ENCODE data around the gene LILRA6.
"Not testable (repeated sequence)": the region's sequence is repeated elsewhere in the genome, so short reads cannot be mapped to it uniquely, and the experiment has no call there.

Gene LILRA6

DNA sequence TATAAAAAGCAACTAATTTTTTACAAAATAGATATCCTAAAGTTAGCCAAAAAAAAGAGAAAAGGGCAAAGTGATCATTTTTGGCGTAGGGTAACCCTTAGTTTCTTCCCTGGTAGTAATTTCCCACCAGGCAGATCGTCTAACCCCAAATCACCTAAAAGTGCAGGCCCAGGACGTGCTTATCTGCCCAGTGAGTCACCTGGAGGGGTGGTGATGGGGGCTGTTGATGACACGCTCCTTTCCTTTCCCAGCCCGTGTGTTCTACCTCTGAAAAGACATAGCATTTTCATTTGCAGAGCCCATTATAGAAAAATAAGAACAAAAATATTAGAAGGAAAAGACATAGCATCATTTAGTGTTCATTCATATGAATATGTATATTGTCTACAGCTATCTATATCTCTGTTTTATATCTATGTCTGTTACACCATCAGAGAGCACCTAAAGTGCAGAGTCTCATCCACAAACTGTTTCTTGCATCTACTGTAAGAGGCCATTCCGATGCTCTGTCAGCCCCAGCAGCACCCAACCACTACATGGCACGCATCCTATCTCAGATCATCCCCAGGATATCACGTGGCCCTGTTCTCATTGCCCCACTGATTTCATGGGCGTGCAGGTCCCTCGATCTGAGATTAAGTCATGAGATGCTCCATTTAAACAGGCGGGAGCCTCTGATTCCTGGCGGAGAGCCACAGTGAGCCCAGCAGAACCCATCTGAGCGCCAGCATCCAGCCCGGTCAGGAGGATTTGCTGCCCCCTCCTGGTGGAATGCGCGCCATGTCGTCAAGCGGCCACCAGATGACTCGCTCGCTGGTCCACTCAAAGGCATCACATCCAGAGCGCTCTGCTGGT, 11.3 kb downstream of the LILRA6 start:
- peak; percentile 70 for DNase-seq (ENCODE audit: low read depth)

DNA sequence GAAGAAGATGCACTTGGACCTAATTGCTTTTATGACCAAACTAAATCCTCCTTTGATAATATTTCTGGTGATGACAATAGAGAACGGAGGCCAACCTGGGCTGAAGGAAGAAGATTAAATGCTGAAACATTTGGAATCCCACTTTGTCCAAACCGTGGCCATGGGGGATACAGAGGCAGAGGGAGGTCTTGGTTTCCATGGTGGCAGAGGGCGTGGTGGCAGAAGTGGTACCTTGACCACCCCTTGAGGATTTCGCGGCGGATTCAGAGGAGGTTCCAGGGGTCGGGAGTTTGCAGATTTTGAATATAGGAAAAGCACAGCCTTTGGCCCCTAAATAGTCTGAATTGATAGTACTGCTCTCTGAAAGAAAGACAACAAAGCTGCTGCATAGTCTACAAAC, 12.6 kb downstream of the LILRA6 start:
- DNase-seq (ENCODE audit: low read depth), result no peak

DNA sequence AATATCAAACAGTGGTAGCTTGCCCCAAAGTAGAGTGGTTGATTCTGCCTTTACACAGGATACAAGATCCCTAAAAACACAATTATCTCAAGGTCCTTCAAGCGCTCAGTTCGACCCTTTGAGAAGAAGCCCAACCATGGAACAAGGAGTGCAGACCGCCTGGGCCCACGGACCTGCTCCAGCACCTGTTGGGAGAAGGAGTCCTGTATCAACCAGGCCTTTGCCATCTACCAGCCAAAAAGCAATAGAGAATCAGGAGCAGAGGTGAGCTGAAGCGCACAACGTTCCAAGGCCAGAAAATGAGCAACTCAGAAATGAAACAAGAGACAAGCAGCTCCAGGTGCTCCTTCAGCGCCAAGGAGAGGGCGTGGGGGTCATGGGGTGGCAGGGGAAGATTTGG, 13.4 kb downstream of the LILRA6 start:
- DNase-seq (ENCODE audit: low read depth), result no peak

DNA sequence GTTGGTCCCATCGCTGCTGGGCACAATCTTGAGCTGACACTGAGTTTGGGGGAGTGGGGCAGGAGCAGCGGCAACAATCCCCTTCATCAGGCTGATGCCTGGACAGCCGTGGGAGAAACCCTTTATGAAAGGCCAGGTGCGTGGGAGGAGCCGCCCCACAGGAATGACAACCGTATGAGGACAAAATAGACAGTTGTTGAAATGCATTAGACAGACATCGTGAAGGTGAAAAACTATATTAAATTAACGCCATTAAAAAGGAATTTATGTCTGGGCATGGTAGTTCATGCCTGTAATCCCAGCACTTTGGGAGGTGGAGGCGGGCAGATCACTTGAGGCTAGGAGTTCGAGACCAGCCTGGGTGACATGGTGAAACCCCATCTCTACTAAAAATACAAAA, 18.0 kb downstream of the LILRA6 start:
- DNase-seq (ENCODE audit: low read depth), result not testable (repeated sequence)

DNA sequence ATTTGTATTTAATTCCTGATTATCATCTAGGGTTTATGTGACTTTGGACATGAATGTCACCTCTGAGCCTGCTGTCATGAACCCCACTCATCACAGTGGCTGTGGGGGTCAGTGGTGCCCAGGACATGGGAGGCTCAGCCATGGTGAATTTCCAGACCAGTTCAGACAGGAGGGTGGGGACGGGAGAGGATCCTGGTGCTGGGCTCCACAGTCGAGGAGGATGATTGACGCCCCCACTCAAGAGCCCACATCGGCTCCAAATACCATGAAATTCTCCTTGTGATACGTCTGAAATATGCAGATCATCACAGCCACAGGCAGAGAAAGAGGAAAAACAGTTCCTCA, 18.7 kb downstream of the LILRA6 start:
- not testable (repeated sequence) for DNase-seq (ENCODE audit: low read depth)

DNA sequence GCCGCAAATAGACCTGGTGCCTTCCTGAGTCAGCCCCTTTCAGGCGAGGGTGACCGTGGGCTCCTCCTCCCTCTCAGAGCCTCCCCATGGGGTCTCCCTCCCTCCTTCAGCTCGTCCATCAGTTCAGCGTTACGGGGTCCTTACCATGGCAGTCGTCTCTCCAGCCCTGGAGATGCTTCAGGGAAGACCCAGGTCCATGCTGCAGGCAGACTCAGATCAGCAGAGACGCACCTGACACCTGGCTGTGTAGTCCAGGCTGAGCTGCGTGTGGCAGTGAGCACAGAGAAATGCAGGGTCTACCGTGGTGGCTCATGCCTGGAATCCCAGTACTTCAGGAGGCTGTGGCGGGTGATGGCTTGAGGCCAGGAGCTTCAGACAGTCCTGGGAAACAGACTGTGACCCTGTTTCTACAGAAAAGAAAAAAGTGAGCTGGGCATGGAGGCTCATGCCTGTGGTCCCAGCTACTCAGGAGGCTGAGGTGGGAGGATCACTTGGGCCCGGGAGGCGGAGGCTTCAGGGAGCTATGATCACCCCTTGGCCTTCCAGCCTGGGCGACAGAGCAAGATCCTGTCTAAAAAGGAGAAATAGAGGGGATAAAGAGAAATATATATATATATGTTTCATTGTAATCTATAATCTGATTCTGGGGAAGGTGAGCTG, 19.2 kb downstream of the LILRA6 start:
- DNase-seq (ENCODE audit: low read depth), result not testable (repeated sequence)

DNA sequence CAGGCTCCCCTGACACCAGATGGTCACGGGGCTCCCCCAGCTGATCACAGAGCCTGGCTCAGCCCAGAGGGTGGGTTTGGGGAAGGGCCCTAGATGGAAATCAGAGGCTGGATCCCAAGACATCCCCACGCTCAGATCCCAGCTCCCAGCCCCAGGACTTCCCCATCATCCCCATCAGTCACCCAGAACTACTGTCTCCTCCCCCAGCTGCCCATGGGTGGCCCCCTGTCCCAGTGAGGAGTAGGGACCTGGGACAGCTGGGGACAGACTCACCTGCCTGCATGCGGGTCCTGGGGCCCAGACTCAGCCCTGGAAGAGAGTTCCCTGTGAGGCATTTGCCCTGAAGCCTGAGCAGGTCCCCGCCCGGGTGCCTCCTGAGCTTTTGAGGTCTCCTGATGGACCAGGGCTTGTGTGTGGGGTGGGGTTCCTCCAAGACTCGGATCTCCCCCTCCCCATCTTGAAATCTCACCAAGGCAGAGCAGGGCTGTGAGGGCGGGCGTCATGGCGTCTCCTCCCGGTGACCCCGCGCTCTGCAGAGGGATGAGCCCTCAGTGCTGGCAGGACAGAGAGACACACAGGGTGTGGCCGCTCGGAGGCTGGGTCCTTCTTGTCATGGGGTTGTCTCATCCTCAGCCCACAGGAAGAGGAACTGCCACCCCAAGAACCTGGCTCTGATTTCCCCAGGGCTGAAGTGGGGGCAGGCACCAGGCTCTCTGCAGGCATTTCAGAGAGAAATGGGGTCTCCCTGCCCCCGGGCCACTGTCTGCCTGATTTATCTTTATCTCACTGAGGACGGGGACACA, 19.9 kb downstream of the LILRA6 start, which contains the start of gene LILRB3:
Gene LILRB3, minus strand, starts transcription at position 534 of the 803 bp plus-strand sequence. Its CDS starts 31 bp downstream, at position 503.
- DNase-seq (ENCODE audit: low read depth), result not testable (repeated sequence)

DNA sequence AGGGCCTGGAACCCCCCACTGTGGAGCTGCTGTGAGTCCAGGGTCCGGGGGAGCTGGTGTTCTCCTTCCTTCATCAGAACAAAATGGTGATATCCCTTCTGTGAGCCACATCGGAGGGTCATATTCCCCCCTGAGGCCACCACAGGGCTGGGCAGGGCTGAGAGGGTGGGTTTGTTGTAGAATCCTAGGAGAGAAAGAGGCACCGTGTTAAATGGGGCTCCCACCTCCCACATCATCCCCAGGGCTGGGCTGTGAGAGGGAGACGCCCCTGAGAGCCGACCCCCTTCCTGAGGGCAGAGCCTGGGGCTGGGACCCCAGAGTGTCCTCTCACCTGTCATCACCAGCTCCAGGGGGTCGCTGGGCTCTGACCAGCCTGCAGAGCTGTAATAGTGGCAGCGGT, 20.6 kb downstream of the LILRA6 start:
- DNase-seq (ENCODE audit: low read depth), result not testable (repeated sequence)

DNA sequence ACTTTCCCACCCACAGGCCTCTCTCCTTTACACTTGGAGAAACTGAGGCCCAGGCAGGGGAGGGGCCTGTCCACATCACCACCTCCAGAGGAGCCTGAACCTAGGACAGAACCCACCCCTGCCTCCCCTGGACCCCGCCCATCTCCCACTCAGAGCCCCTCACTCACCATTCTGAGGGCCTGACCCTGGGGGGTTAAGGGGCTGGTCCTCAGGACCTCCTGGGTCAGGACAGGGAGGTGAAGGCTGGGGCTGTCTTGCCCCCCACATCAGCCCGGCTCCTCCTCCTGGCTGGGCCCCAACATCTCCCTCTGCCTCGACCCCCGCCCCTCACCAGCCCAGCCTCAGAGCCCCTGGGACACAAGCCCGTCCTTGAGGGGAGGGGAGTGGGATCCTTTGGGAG, 22.9 kb downstream of the LILRA6 start:
- DNase-seq (ENCODE audit: low read depth), result not testable (repeated sequence)

DNA sequence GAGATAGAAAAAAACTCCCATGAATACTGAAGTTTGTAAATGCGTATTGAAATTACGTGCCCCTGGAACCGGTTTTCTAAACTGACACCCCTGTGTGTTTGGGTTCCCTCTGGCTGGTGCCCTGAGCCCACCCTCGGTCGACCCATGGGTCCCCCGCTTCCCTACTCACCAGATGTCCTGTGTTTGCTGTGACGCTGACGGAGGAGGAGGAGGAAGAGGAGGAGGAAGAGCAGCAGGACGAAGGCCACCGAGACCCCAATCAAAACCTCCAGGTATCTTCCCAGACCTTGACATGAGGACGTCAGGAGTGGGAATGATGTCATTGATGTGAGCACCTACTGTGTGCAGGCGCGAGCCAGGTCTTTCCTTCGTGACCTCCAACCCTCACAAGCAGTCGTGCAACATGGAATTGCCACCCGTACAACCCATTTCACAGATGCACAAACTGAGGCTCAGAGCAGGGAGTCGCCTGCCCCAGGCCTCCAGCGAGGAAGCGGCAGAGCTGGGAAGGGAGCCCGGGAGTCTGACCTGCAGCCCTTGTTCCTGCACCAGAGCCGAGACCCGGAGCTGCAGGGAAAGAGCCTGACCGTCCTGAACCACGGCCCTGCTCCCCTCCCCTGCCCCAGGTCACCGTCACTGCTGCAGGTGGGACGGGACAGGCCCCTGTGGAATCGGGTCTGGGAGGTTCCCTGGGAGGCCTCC, 23.5 kb downstream of the LILRA6 start:
- DNase-seq (ENCODE audit: low read depth), result no peak

DNA sequence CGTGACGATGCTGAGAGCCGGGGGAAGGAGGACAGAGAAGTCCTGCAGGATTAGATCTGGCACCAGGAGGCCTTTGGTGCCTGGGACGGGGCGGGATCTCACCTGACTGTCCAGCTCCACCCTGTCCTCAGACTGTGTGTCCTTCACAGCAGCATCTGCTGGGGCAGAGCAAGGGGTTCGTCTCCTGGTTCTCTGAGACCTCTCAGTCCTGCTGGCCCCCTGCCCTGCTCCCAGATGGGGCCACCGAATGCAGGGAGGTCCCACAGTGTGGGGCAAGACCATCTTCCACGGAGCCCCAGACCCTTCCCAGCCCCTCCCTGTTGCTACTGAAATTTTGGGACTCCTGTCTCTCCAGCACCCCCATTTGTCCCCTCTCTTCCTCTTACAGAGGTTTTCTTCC, 24.3 kb downstream of the LILRA6 start:
- DNase-seq (ENCODE audit: low read depth), result no peak

DNA sequence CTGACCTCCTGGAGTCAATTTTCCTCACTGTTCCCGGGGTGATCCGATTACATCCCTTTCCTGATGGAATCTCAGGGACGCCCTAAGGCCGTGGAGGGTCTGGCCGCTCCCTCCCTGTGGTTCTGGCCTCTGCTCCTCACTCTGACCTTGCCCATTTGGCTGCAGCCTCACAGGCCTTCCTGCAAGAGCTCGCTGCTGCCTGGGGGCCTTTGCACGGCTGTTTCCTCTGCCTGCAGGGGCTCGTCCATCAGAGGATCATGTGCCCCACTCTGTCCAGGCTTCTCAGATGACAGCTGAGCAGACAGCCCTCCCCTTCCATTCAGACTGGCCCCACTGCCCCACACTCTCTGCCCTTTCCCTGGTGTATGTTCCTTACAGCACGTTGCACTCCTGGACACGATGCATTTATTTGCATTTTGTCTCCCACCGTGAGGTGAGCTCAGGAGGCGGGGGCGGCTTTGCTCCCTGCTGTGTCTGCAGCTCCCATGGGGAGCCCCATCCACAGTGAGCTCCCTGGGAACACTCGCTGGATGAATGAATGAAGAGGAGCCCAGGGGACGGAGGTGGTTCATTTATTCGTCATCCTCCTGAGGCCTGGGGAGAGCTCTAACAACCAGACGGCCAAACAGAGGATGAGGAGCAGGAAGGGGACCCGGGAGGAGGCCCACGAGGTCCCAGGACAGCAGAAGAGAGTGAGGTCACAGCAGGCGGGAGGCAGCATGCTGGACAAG, 24.9 kb downstream of the LILRA6 start:
- not testable (repeated sequence) for DNase-seq (ENCODE audit: low read depth)

DNA sequence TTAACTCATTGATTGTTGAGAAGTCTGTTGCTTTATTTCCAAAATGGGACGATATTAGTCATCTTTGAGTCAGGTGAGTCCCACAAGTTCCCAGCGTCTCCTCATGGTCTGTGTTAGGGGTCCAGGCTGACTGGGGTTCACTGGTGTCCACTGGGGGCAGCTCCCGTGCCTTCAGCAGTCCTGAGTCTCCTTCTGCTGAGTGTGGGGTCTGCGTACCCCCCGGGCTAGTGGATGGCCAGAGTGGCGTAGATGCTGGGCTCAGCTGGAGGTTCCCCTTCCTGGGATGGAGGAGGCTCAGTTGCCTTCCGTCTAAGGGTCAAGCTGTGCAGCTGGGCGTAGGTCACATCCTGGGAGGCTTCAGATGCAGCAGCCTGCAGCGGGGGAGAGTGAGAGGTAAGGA, 25.7 kb downstream of the LILRA6 start:
- DNase-seq (ENCODE audit: low read depth), result no peak

DNA sequence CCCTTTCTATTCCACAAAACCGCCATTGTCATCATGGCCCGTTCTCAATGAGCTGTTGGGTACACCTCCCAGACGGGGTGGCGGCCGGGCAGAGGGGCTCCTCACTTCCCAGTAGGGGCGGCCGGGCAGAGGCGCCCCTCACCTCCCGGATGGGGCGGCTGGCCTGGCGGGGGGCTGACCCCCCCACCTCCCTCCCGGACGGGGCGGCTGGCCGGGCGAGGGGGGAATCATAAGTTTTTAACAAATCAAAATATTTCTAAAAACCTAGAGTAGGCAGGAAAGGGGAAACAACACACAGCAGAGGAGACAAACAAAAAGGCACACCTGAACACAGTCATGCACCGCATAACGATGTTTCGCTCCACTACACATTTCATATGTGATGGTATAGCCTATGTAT, 27.9 kb downstream of the LILRA6 start:
- not testable (repeated sequence) for DNase-seq (ENCODE audit: low read depth)

DNA sequence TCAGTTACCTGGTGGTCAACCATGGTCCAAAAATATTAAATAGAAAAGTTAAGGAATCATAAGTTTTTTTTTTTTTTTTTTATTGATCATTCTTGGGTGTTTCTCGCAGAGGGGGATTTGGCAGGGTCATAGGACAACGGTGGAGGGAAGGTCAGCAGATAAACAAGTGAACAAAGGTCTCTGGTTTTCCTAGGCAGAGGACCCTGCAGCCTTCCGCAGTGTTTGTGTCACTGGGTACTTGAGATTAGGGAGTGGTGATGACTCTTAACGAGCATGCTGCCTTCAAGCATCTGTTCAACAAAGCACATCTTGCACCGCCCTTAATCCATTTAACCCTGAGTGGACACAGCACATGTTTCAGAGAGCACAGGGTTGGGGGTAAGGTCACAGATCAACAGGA, 28.4 kb downstream of the LILRA6 start:
- not testable (repeated sequence) for DNase-seq (ENCODE audit: low read depth)

DNA sequence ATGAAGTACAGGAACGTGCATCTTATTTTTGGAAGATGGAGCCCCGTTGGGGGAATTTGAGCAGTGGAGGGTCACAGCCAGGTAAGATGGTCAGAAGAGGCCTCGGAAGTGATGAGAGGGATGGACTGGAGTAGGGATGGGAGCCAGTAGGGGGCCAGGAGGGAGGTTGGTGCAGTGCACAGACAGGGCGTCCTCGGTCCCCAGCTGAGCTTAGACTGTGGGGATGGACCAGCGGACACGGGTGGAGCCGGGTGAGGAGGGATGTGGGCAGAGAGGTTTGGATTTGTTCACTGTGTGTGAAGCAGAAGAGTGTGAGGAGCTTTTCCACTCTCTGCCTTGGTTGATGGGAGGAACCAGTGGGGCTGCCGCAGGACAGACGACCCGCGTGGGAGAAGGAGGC, 31.4 kb downstream of the LILRA6 start:
- DNase-seq (ENCODE audit: low read depth), result no peak

DNA sequence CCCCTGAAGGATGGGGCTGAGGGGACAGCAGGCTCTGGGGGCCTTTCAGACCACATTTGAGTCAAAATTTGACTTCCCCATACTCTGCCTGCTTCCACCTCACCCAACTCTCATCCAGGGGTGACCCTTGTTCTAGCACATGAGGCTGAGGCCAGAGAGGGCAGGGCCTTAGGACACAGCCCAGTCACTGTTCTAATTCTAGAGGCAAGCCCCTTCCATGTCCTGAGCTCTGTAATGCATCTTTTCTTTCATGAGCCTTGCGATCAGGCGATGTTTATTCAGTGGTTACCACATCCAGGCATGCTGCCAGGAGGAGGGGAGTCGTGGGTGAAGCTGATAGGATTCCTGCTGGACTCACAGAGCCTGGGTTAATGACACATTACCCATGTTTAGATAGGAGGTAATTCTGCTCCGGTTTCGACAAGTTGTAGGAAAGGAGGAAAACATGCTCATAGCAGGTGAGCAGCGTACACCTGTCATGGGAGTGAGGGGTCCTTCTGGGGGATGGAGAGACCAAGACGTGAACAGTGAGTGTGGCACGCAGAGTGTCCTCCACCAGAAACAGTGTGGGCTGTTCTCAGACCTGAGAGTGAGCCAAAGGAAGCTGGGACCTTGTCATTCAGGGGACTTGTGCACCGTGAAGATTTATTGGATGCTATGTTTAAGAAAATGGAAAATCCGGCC, 32.6 kb downstream of the LILRA6 start:
- DNase-seq (ENCODE audit: low read depth), result no peak

DNA sequence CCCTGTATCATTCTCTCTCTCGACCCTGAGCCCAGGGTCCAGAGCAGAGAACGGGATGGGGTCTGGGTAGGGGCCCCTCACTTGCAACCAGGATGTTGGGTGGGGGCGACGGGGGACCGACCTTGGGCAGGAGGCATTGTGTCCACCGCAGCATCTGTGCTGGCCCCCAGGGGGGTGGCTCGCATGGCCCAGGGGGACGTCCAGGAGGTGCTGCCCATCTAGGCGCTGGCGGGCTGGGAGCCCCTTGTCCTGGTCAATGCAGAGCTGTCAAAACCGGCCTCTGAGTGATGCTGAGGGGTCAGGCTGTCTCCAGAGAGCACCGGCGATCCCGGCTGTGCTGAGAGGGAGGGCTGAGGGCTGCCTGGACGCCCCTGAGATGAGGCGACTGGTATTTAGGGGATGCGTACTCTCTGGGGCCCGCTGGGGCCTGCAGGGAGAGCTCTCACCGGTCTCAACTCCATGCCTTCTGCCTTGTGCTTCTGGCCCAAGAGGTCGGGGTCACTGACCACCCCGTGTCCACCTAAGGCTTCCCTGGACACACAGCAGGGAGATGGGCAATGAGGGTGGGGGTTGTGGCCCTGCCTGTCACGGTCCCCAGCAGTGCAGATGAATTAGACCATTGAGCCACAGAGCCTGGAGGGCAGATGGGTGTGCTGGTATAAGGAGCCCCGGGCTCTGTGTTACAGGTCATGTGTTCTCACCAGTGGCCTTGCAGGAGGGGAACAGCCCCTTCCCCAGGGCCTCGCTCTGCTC, 33.4 kb downstream of the LILRA6 start:
- no peak for DNase-seq (ENCODE audit: low read depth)

DNA sequence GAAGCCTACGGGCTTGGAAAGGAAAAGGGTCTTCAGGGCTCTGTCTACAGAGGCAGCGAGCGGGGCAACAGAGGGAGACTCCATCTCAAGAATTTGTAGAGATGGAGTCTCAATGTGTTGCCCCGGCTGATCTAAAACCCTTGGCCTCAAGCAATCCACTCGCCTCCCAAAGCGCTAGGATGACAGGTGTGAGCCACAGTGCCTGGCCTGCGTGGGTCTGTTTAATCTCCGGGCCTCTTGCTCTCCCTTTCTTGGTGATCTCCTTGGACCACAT, 33.9 kb downstream of the LILRA6 start:
- DNase-seq (ENCODE audit: low read depth), result no peak
